SJCRH30 (cell line): ENCODE measurements around the gene LRRC25. TPM values are rescaled to one million over a fixed set of nuclear protein-coding genes. Genes with fewer than 3 reads are reported as not detected.

Experiments used
- DNase-seq, 2 experiments: peaks; one replicate each; pipeline ENCODE4 v3.0.0-alpha.2; 2015 to 2020
- H3K27ac ChIP-seq: fragments of 250-450 bp; sonication (Bioruptor Pico); 2 replicates; pipeline ENCODE4 v1.5.1; 2020; ENCODE audit warnings: mild to moderate bottlenecking, moderate library complexity
- H3K27me3 ChIP-seq: fragments of 250-450 bp; sonication (Bioruptor Pico); 2 replicates; pipeline ENCODE4 v1.5.1; 2020; ENCODE audit warnings: mild to moderate bottlenecking, moderate library complexity
- H3K36me3 ChIP-seq: fragments of 250-450 bp; sonication (Bioruptor Pico); 2 replicates; pipeline ENCODE4 v1.5.1; 2020; ENCODE audit warnings: mild to moderate bottlenecking, moderate library complexity
- H3K4me1 ChIP-seq: fragments of 250-450 bp; sonication (Bioruptor Pico); 2 replicates; pipeline ENCODE4 v1.5.1; 2020; ENCODE audit warnings: mild to moderate bottlenecking, moderate library complexity
- H3K4me3 ChIP-seq: fragments of 250-450 bp; sonication (Bioruptor Pico); 2 replicates; pipeline ENCODE4 v1.5.1; 2020; ENCODE audit warnings: mild to moderate bottlenecking, moderate library complexity
- H3K9me3 ChIP-seq: fragments of 250-450 bp; sonication (Bioruptor Pico); replicated peaks from 2 replicates; pipeline ENCODE4 v1.5.1; 2020; ENCODE audit warnings: mild to moderate bottlenecking, moderate library complexity
- total RNA-seq: library from RNA; depleted of rRNA; stranded (reverse); fragments of >200 nt; shearing (Covaris generic); gene quantifications from 2 replicates; pipeline ENCODE4 v1.2.3, GENCODE V29; 2014

Gene LRRC25
- total RNA-seq, 1 experiment from 2014 or later: not detected

DNA sequence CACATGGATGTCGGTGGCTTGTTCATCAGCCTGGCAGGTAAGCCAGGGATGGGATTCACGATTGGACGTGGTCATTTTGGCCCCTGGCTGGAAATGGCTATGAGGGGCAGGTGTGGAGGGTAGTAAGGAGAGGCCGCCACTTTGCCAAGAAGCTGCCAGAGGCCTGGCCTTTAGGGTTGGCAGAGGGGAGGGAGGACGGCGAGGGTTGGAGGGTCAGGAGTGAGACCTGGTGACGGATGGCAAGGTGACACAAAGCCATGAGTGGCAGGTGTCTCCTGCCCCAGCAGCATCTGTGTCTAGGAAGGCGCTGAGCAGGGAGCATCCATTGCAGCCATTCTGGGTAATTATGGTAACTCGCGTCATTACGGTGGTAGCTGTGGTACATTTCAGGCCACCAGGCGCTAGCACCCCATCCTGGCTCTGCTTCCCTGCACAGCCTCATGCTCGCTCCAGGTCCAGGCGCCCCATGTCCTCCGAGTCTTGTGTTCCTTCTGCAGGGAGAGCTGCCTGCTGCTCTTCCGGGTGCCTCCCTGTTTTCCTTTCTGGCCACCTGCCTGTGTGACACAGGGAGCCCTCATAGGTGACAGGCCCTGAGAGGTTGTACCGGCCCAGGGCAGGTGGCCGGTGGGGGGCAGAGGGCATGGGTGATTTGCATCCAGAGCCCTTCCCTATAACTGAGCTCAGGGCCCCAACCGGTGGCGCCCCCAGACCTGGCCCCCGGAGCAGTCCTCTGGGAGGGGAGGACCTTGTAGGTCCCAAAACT, 26.0 kb upstream of the LRRC25 start:
- Histone ChIP-seq H3K27ac (no peak overlapping the region), H3K27me3 (no peaks in the 10 kb centered on the region), H3K4me1 (peaks cover 12% of the 10 kb centered on the region; the same call in 1 of the 2 replicates)

DNA sequence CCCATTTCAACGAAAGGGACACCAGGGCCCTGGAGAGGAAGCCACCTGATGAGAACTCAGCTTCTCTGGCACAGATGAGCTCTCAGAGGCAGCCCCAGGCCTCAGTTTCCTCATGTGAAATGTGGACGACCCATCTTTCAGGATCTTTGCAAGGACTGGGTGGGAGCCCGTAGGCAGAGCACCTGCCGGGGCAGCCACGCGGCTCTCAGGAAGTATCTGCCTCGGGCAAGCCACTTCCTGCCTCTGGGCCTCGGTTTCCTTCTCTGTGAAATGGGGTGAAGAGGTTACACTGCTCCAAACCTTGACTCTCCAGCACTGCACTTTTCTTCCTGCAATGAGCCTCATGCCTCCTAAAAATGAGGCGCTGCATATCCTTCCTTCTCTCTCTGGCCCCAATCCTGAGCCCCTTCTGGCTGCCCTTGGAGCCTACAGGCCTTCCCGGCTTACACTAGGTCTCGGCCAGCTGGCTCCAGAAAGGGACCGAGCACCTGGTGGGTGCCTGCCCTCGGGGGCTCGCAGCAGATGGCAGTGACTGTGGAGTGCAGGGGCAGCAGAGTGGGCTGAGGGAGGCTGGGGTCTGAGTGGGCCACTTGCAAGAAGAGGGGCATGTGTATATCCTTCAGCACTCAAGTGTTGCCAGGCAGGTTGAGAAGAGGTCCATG, 25.2 kb upstream of the LRRC25 start:
- no peaks in the 10 kb centered on the region for H3K9me3 ChIP-seq
- DNase-seq: no peak
- peaks cover 8% of the 10 kb centered on the region; the same call in 1 of the 2 replicates for H3K4me1 ChIP-seq
- H3K27me3 ChIP-seq: no peaks in the 10 kb centered on the region
- no peak overlapping the region for H3K27ac ChIP-seq
- no peak overlapping the region for H3K4me3 ChIP-seq
- H3K36me3 ChIP-seq: no peaks in the 10 kb centered on the region

More for the DNA sequence above, 26.0 kb upstream of the LRRC25 start:
- no peak for DNase-seq
- Histone ChIP-seq H3K4me3 (no peak overlapping the region), H3K9me3 (no peaks in the 10 kb centered on the region), H3K36me3 (no peaks in the 10 kb centered on the region)

DNA sequence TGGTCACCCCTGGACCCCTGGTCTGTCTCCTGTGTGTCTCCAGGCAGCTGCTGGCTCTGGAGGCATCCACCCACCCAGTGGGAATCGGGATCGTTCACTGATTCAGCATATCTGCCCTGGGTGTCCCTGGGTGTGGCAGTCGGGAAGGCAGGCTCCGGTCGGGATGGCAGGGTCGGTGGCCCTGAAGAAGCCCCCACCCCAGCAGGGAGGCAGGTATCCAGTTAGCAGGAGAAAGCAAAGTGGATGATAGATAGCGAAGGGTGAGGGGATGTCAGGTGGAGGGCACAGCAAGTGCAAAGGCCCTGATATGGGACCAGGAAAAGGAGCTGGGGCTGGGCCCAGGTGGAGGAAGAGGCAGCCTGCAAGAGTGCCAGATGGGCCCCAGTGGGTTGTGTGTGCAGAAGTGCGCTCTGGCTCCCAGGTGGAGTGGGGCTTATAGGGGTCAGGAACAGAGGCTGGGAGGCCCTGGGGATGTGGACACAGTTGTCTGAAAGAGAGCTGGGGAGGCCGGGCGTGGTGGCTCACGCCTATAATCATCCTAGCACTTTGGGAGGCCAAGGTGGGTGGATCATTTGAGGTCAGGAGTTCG, 24.0 kb upstream of the LRRC25 start:
- Histone ChIP-seq H3K27ac (no peak overlapping the region), H3K4me1 (peaks cover 6% of the 10 kb centered on the region; the same call in 1 of the 2 replicates), H3K27me3 (no peaks in the 10 kb centered on the region), H3K4me3 (no peak overlapping the region), H3K36me3 (no peaks in the 10 kb centered on the region), H3K9me3 (no peaks in the 10 kb centered on the region)
- peak in 1 of 2 experiments; percentile 7 for DNase-seq

GRCh38 chr19:18420930-18421329, 23.5 kb upstream of the LRRC25 start:
- Histone ChIP-seq H3K27ac (no peak overlapping the region), H3K36me3 (no peaks in the 10 kb centered on the region), H3K27me3 (no peaks in the 10 kb centered on the region), H3K4me1 (peaks cover 9% of the 10 kb centered on the region; the same call in 1 of the 2 replicates), H3K4me3 (no peak overlapping the region), H3K9me3 (no peaks in the 10 kb centered on the region)
- peak in 1 of 2 experiments; percentile 2 for DNase-seq

DNA sequence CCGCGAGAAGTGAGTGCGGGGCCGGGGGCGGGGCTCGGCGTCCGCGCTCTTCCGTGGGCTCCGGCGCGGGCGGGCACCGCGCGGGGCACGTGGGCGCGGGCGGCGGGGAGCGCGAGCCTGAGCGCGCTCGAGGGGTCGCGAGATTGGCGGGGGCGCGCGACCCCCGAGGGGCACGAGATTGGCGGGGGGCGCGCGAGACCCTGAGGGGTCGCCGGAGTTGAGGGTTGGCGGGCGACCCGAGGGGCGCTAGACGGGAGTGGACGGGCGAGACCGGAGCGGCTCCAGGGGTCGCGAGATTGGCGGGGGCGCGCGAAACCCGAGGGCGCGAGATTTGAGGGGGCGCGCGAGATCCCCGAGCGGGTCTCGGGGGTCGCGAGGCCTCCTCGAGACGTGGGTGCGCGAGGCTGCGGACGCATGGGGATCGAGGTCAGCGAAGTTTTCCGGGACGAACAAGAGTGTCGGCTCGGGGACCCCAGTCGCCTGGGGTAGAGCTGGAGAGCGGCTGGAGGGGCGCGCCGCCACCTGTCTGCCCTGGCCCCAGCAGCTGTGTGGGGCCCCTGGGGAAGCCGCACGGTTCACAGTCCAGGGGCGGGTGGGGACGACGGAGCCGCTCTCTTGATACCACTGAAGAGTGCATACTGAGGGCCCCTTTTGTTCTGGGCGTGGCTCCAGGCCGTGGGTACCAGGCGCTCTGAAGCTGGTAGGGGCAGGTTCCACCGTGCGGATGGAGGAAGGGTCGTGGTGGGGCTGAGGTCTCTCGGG, 22.5 kb upstream of the LRRC25 start:
- H3K27ac ChIP-seq: peak overlapping the region; percentile 58
- H3K4me1 ChIP-seq: peaks cover 19% of the 10 kb centered on the region; the same call in 1 of the 2 replicates
- no peaks in the 10 kb centered on the region for H3K27me3 ChIP-seq
- H3K36me3 ChIP-seq: no peaks in the 10 kb centered on the region
- no peaks in the 10 kb centered on the region for H3K9me3 ChIP-seq
- H3K4me3 ChIP-seq: peak overlapping the region; percentile 71
- DNase-seq: peak; percentile 83 to 84

GRCh38 chr19:18419195-18419698, 21.8 kb upstream of the LRRC25 start, which contains the start of gene SSBP4:
Gene SSBP4, plus strand, starts transcription at chr19:18419398. Its CDS starts 251 bp downstream, at chr19:18419649.
- H3K4me1 ChIP-seq: peaks cover 25% of the 10 kb centered on the region
- no peaks in the 10 kb centered on the region for H3K27me3 ChIP-seq
- peak; percentile 71 to 85 for DNase-seq
- H3K9me3 ChIP-seq: no peaks in the 10 kb centered on the region
- peak within 1 kb of the TSS; percentile 58 for H3K27ac ChIP-seq
- H3K36me3 ChIP-seq: no peaks in the 10 kb centered on the region
- H3K4me3 ChIP-seq: peak within 1 kb of the TSS; percentile 71

- Histone ChIP-seq H3K9me3 (no peaks in the 10 kb centered on the region), H3K4me1 (peaks cover 27% of the 10 kb centered on the region), H3K4me3 (peak overlapping the region; percentile 71), H3K36me3 (no peaks in the 10 kb centered on the region), H3K27ac (no peak overlapping the region), H3K27me3 (no peaks in the 10 kb centered on the region)
- DNase-seq: peak; percentile 54 to 71
These were observed 21.2 kb upstream of the LRRC25 start for GRCh38 chr19:18418483-18419194.

DNA sequence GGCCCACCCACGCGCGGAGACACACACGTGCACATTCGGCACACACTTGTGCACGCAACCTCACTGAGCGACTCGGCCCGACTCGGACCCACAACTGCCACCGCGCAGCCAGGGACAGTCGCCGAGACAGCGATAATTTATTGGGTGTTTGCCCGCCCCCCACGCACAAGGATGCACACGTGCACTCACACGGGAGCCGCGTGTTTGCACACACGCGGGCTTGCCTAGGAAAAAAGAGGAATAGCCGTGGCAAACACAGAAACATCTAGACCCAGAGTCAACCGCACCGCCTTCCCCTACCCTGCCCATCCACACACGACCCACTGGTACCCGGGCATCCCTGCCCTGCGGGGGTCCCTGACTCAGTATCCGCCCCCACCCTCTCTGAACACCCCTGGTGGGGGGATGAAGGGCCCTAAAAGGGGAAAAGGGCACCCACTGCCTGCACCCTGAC, 20.6 kb upstream of the LRRC25 start:
- H3K36me3 ChIP-seq: no peaks in the 10 kb centered on the region
- no peaks in the 10 kb centered on the region for H3K9me3 ChIP-seq
- no peaks in the 10 kb centered on the region for H3K27me3 ChIP-seq
- DNase-seq: no peak
- H3K4me1 ChIP-seq: peaks cover 27% of the 10 kb centered on the region
- H3K27ac ChIP-seq: no peak overlapping the region
- H3K4me3 ChIP-seq: peak overlapping the region; percentile 71

GRCh38 chr19:18417250-18418028, 20.0 kb upstream of the LRRC25 start:
- Histone ChIP-seq H3K4me1 (peaks cover 27% of the 10 kb centered on the region), H3K9me3 (no peaks in the 10 kb centered on the region), H3K36me3 (no peaks in the 10 kb centered on the region), H3K27ac (peak overlapping the region; percentile 39), H3K27me3 (no peaks in the 10 kb centered on the region), H3K4me3 (peak overlapping the region; percentile 71)
- DNase-seq: peak; percentile 90 to 91

DNA sequence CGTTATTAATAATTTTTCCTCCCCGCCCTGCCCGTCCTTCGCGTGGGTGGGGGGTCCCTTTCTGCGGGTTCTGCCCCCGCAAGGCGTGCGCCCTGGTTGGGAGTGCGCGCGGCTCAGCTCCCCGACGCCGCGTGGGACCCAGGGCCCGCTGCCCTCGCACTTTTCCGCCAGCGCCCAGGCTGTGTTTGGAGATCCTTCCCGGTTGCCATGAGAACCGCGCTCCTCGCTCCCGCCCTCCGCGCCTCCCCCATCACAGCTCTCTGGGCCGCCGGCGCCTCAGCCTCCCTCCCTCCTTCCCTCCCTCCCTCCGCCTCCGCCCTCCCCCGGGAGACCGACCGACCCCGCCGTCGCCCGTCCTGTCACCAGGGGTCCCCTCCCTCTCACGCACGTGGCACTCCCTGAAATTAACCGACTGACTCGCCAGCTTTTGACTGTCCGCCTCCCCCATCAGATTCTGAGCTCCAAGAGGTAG, 19.4 kb upstream of the LRRC25 start:
- H3K36me3 ChIP-seq: no peaks in the 10 kb centered on the region
- H3K9me3 ChIP-seq: no peaks in the 10 kb centered on the region
- DNase-seq: peak; percentile 87 to 88
- no peaks in the 10 kb centered on the region for H3K27me3 ChIP-seq
- peak overlapping the region; percentile 71 for H3K4me3 ChIP-seq
- H3K4me1 ChIP-seq: peaks cover 27% of the 10 kb centered on the region
- peak overlapping the region; percentile 39 for H3K27ac ChIP-seq

GRCh38 chr19:18415178-18415867, 17.9 kb upstream of the LRRC25 start:
- peak overlapping the region; percentile 31 for H3K4me3 ChIP-seq
- H3K4me1 ChIP-seq: peaks cover 20% of the 10 kb centered on the region
- H3K9me3 ChIP-seq: no peaks in the 10 kb centered on the region
- H3K36me3 ChIP-seq: no peaks in the 10 kb centered on the region
- H3K27me3 ChIP-seq: no peaks in the 10 kb centered on the region
- DNase-seq: peak; percentile 48 to 60
- H3K27ac ChIP-seq: no peak overlapping the region

DNA sequence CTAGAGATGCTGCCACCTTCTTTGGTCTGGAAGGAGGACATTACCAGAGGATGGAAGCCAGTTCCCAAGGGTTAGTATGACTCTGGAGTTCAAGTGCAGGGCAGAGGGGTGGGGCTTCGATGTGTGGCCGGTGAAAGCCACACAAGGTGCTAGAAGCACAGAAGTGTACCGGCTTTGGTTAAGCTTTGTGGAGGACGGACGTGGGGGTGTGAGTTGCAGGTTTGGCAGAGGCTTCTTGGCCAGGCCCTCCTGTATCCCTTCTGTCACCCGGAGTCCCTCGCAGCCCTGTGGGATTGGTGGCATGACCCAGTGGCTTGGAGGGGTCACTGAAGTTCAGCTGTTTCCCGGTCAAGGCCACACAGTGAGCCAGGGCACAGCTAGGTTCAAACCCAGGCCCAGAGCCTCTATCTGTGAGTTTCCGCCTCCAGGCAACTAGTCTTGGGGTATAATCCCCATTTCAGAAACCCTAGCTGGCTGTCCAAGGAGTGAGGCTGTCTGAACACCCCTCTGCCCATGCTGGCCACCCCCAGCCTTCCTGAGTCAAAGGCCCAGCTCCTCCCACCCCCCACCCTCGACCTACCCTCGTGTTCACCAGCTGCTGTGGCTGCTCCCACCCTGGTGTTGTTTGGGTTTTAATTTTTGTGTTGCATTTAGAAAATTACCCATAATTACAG, 17.2 kb upstream of the LRRC25 start:
- no peak overlapping the region for H3K27ac ChIP-seq
- H3K36me3 ChIP-seq: no peaks in the 10 kb centered on the region
- no peaks in the 10 kb centered on the region for H3K9me3 ChIP-seq
- H3K4me3 ChIP-seq: peak overlapping the region; percentile 31
- H3K4me1 ChIP-seq: peaks cover 20% of the 10 kb centered on the region
- no peaks in the 10 kb centered on the region for H3K27me3 ChIP-seq
- peak in 1 of 2 experiments; percentile 55 for DNase-seq
